Osteoblast (primary cell): Measurements from ENCODE around the gene SH2D3C. TPM values are rescaled to one million over a fixed set of nuclear protein-coding genes. Genes with fewer than 3 reads are reported as not detected.
A peak's percentile ranks its signal among the peaks of the same experiment; 100 is the strongest.

Source experiments
- DNase-seq: peaks from one replicate; pipeline ENCODE4 v3.0.0; 2011; ENCODE audit warnings: low spot score, mixed read lengths; ENCODE audit not compliant: insufficient read length; ENCODE audit errors: missing footprints
- H2AFZ ChIP-seq: 2 replicates; pipeline ENCODE4 v1.6.0; 2011; ENCODE audit warnings: mild to moderate bottlenecking, low read length
- H3K27ac ChIP-seq: 2 replicates; pipeline ENCODE4 v1.5.1; 2011; ENCODE audit warnings: mild to moderate bottlenecking, low read depth, low read length, moderate library complexity
- H3K27me3 ChIP-seq: 2 replicates; pipeline ENCODE4 v1.6.0; 2012; ENCODE audit warnings: mild to moderate bottlenecking, control low read depth, inconsistent platforms, low read length, moderate library complexity; ENCODE audit not compliant: insufficient read depth
- H3K36me3 ChIP-seq: 2 replicates; pipeline ENCODE4 v1.5.1; 2011; ENCODE audit warnings: mild to moderate bottlenecking, low read length, control low read depth, moderate library complexity; ENCODE audit not compliant: insufficient read depth
- H3K4me1 ChIP-seq: 2 replicates; pipeline ENCODE4 v1.5.1; 2011; ENCODE audit warnings: mild to moderate bottlenecking, low read length, control low read depth, moderate library complexity; ENCODE audit not compliant: insufficient read depth
- H3K4me2 ChIP-seq: 2 replicates; pipeline ENCODE4 v1.6.0; 2011; ENCODE audit warnings: mild to moderate bottlenecking, low read length; ENCODE audit not compliant: insufficient read depth
- H3K4me3 ChIP-seq: fragments of 200-600 bp; sonication (generic); 3 replicates; pipeline ENCODE4 v1.5.1; 2012; ENCODE audit warnings: mild to moderate bottlenecking, low read length, inconsistent platforms; ENCODE audit not compliant: insufficient read depth
- H3K79me2 ChIP-seq: 2 replicates; pipeline ENCODE4 v1.6.0; 2012; ENCODE audit warnings: mild to moderate bottlenecking, low read length, control low read depth, inconsistent platforms; ENCODE audit not compliant: insufficient read depth
- H3K9me3 ChIP-seq: 2 replicates; pipeline ENCODE4 v1.5.1; 2011; ENCODE audit warnings: low read depth, low read length, control low read depth
- H4K20me1 ChIP-seq: 2 replicates; pipeline ENCODE4 v1.6.0; 2012; ENCODE audit warnings: mild to moderate bottlenecking, low read length, control low read depth; ENCODE audit not compliant: insufficient read depth
- total RNA-seq: library from RNA; depleted of rRNA; stranded (reverse); fragments of >200 nt; gene quantifications from 2 replicates; pipeline ENCODE4 v1.2.3, GENCODE V29; 2012
- TF ChIP-seq, protein P1 (sequence below): IDR thresholded peaks from 2 replicates; pipeline ENCODE4 v1.5.1; 2011; ENCODE audit warnings: mild to moderate bottlenecking, low read depth, low read length, moderate library complexity; ENCODE audit errors: extremely low read depth

SH2D3C gene
- total RNA-seq, 1 donor, result 0.36 TPM

DNA sequence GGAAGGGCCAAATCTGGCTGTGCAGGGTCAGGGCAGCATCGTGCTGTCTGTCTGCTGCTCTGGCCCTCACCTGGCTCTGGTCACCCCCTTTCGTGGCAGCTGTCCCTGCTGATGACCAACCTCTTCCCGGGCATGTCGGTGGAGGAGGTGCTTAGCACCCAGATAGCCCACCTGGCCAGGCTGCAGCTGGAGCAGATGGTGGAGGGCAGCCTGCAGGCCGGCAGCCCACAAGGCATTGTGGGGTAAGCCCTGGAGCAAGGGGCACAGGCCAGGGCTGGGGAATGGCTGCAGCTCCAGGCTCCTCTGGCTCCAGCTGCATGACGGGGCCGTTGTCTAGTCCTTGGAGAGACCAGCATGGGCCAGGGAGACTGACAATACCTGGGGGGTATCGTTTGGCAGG, 51.6 kb downstream of the SH2D3C start:
- Histone ChIP-seq H3K79me2 (no peaks in the 10 kb centered on the region), H3K36me3 (peaks cover 3% of the 10 kb centered on the region), H3K27me3 (no peaks in the 10 kb centered on the region), H3K9me3 (no peaks in the 10 kb centered on the region), H3K4me3 (no peak overlapping the region), H3K4me2 (no peak overlapping the region), H2AFZ (no peak overlapping the region), H3K4me1 (peaks cover 16% of the 10 kb centered on the region), H4K20me1 (peaks cover 4% of the 10 kb centered on the region), H3K27ac (no peak overlapping the region)
- TF ChIP-seq, protein P1, sequence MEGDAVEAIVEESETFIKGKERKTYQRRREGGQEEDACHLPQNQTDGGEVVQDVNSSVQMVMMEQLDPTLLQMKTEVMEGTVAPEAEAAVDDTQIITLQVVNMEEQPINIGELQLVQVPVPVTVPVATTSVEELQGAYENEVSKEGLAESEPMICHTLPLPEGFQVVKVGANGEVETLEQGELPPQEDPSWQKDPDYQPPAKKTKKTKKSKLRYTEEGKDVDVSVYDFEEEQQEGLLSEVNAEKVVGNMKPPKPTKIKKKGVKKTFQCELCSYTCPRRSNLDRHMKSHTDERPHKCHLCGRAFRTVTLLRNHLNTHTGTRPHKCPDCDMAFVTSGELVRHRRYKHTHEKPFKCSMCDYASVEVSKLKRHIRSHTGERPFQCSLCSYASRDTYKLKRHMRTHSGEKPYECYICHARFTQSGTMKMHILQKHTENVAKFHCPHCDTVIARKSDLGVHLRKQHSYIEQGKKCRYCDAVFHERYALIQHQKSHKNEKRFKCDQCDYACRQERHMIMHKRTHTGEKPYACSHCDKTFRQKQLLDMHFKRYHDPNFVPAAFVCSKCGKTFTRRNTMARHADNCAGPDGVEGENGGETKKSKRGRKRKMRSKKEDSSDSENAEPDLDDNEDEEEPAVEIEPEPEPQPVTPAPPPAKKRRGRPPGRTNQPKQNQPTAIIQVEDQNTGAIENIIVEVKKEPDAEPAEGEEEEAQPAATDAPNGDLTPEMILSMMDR, result no peak
- DNase-seq, result no peak

DNA sequence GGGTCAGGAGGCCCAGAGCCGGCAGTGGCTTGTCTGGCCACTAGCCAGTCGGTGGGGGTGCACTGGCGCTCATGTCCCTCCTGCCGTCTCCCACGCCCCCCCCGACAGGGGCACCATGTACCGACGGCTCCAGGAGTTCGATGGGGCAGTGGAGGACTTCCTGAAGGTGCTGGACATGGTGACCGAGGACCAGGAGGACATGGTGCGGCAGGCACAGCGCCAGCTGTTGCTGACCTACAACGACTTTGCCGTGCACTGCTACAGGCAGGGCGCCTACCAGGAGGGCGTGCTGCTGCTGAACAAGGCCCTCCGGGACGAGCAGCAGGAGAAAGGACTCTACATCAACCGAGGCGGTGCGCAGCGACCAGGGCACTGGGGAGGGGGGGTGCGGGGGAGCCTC, 54.5 kb downstream of the SH2D3C start:
- TF ChIP-seq, protein P1, result no peak
- peak overlapping the region; percentile 15 for H2AFZ ChIP-seq
- H4K20me1 ChIP-seq, result peaks cover 4% of the 10 kb centered on the region
- no peaks in the 10 kb centered on the region for H3K9me3 ChIP-seq
- H3K79me2 ChIP-seq, result no peaks in the 10 kb centered on the region
- H3K4me1 ChIP-seq, result peaks cover 16% of the 10 kb centered on the region
- DNase-seq, result no peak
- no peak overlapping the region for H3K4me3 ChIP-seq
- H3K36me3 ChIP-seq, result no peaks in the 10 kb centered on the region
- no peaks in the 10 kb centered on the region for H3K27me3 ChIP-seq
- H3K4me2 ChIP-seq, result no peak overlapping the region
- H3K27ac ChIP-seq, result no peak overlapping the region

DNA sequence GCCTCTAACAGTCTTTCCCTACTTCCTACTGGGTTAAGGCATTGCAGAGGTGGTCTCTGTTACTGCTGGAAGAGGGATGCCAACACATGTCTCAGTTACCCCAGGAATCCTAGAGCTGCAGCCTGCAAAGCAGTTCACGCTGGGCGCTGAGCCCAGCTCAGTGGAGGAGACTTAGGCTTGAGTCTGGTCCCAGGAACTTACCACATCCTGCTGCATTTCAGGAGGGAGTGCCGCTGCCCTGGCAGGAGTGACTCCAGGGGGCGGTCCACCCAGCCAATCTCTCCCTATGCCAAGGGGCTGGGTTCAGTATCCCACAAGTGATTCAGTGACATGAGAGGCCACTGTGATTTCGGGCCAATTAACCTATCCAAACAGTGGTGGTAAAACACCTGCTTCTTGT, 55.0 kb downstream of the SH2D3C start:
- Histone ChIP-seq H3K9me3 (no peaks in the 10 kb centered on the region), H3K27ac (no peak overlapping the region), H3K36me3 (no peaks in the 10 kb centered on the region), H4K20me1 (peaks cover 4% of the 10 kb centered on the region), H3K4me3 (no peak overlapping the region), H3K79me2 (no peaks in the 10 kb centered on the region), H3K4me2 (no peak overlapping the region), H3K27me3 (no peaks in the 10 kb centered on the region), H3K4me1 (peaks cover 16% of the 10 kb centered on the region), H2AFZ (no peak overlapping the region)
- TF ChIP-seq, protein P1, result peak; percentile 15
- peak; percentile 97 for DNase-seq

DNA sequence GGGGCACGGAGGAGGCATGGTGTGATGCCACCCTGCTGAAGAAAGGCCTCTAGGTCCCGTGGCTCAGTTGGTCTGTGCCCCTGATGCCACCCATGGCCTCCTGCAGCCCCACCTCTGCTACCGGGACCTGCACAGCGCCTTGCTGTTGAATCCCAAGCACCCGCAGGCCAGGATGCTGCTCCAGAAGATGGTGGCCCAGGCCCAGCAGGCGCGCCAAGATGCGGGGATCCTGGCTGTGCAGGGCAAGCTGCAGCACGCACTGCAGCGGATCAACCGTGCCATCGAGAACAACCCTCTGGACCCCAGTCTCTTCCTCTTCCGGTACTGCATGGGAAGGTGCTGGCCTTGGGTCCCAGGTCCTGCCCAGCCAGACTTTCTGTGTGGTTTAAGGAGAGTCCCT, 55.5 kb downstream of the SH2D3C start:
- TF ChIP-seq, protein P1, result no peak
- Histone ChIP-seq H3K9me3 (no peaks in the 10 kb centered on the region), H3K36me3 (no peaks in the 10 kb centered on the region), H4K20me1 (peaks cover 4% of the 10 kb centered on the region), H3K4me2 (no peak overlapping the region), H2AFZ (no peak overlapping the region), H3K4me3 (no peak overlapping the region), H3K27ac (no peak overlapping the region), H3K79me2 (no peaks in the 10 kb centered on the region), H3K27me3 (no peaks in the 10 kb centered on the region), H3K4me1 (peaks cover 16% of the 10 kb centered on the region)
- DNase-seq, result peak; percentile 30
